ENCODE measurements around the gene TGFBR3. TPM values are rescaled to one million over a fixed set of nuclear protein-coding genes. Genes with fewer than 3 reads are reported as not detected.

Gene TGFBR3
- total RNA-seq, 4 donors from 2014 or later, result 16.3 to 90.0 (median 54.7) TPM

GRCh38 chr1:91826248-91826647, 59.7 kb downstream of the TGFBR3 start:
- H3K27me3 ChIP-seq, result no peaks in the 10 kb centered on the region
- H3K36me3 ChIP-seq, result no peaks in the 10 kb centered on the region
- H3K27ac ChIP-seq, result peak overlapping the region in 1 of 4 donors; percentile 83
- DNase-seq, result no peak
- H3K4me1 ChIP-seq, result peaks cover 0 to 45% (median 0%) of the 10 kb centered on the region in 4 donors
- no peak for TF ChIP-seq POLR2A (IDR thresholded peaks at IDR 0.05)
- TF ChIP-seq CTCF (IDR thresholded peaks at IDR 0.05), result no peak
- no peaks in the 10 kb centered on the region for H3K9me3 ChIP-seq
- H3K4me3 ChIP-seq, result no peak overlapping the region

DNA sequence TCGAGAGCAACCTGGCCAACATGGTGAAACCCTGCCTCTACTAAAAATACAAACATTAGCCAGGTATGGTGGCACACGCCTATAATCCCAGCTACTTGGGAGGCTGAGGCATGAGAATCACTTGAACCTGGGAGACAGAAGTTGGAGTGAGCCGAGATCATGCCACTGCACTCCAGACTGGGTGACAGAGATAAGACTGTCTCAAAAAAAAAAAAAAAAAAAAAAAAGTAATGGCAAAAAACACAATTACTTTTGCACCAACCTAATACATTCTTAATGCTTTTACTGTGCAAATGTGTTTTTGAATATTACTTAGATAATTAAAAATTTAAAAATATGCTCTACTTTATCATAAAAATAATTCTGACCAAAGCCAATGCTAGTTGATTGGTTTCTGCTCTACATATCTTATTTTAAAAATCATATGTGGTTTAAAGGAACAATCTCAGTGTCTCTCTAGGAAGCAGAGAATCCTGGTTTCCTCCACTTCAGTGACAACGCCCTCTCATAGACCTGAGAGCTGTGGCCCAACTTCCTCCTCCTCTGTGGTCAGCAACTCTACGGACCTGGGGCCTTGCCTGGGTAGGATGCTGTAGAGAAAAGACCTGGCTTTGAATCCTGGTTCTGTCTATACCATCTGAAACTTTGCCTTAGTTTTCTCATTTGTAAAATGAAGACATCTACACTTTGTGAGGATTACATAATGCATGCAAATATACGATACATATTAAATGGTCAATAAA, 64.7 kb downstream of the TGFBR3 start:
- H3K4me3 ChIP-seq, result no peak overlapping the region
- no peaks in the 10 kb centered on the region for H3K27me3 ChIP-seq
- H3K27ac ChIP-seq, result no peak overlapping the region
- no peaks in the 10 kb centered on the region for H3K9me3 ChIP-seq
- no peaks in the 10 kb centered on the region for H3K36me3 ChIP-seq
- H3K4me1 ChIP-seq, result peaks cover 0 to 24% (median 0%) of the 10 kb centered on the region in 4 donors
- no peak for TF ChIP-seq POLR2A (IDR thresholded peaks at IDR 0.05)
- TF ChIP-seq CTCF (IDR thresholded peaks at IDR 0.05), result no peak
- DNase-seq, result no peak

DNA sequence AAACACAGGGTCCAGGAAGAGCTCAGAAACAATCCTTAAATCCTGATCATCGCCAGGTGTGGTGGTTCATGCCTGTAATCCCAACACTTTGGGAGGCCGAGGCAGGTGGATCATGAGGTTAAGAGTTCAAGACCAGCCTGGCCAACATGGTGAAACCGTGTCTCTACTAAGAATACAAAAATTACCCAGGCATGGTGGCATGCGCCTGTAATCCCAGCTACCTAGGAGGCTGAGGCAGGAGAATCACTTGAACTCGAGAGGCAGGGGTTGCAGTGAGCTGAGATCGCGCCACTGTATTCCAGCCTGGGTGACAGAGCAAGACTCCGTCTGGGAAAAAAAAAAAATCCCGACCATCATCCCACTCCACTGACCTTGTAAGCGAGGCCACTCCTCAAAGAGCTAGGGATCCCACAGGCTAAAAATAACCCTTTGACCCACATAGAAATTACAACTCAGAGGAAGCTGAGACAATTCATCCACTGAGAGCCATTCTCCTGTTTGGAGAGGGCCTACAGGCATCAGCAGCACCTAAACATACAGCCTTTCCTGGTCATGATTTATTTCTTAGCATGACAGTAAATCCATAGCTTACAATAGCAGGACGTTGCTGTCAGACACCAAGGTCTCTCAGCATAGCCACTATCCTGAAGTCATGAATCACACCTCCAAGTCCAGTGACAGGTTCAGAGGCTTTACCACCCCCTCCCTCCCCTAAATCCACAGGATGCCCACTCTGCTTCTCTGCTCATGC, 66.7 kb downstream of the TGFBR3 start:
- no peaks in the 10 kb centered on the region for H3K9me3 ChIP-seq
- no peaks in the 10 kb centered on the region for H3K27me3 ChIP-seq
- no peak for DNase-seq
- H3K4me3 ChIP-seq, result no peak overlapping the region
- TF ChIP-seq CTCF (IDR thresholded peaks at IDR 0.05) (no peak), POLR2A (IDR thresholded peaks at IDR 0.05) (no peak)
- no peaks in the 10 kb centered on the region for H3K36me3 ChIP-seq
- peaks cover 0 to 24% (median 0%) of the 10 kb centered on the region in 4 donors for H3K4me1 ChIP-seq
- peak overlapping the region in 1 of 4 donors; percentile 22 for H3K27ac ChIP-seq

DNA sequence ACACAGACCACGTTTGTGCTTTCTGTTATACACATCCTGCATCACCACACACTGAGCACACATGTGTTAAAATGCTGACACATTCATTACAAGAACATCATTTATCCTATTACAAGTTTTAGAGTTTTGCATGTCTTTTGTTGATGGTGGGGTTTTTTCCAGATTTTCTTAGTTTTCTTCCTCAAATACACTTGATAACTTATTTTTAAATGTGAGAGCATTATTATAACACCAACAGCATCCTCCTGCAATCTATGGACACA, 67.3 kb downstream of the TGFBR3 start:
- DNase-seq, result no peak
- peak overlapping the region in 1 of 4 donors; percentile 5 for H3K27ac ChIP-seq
- TF ChIP-seq POLR2A (IDR thresholded peaks at IDR 0.05) (no peak), CTCF (IDR thresholded peaks at IDR 0.05) (no peak)
- no peak overlapping the region for H3K4me3 ChIP-seq
- no peaks in the 10 kb centered on the region for H3K36me3 ChIP-seq
- peaks cover 0 to 24% (median 0%) of the 10 kb centered on the region in 4 donors for H3K4me1 ChIP-seq
- no peaks in the 10 kb centered on the region for H3K9me3 ChIP-seq
- no peaks in the 10 kb centered on the region for H3K27me3 ChIP-seq

- DNase-seq, result no peak
Observed at GRCh38 chr1:91817211-91817905, 68.6 kb downstream of the TGFBR3 start.

More at GRCh38 chr1:91817211-91817905, 68.6 kb downstream of the TGFBR3 start:
- H3K4me1 ChIP-seq, result peaks cover 0 to 24% (median 0%) of the 10 kb centered on the region in 4 donors
- no peaks in the 10 kb centered on the region for H3K27me3 ChIP-seq
- H3K9me3 ChIP-seq, result no peaks in the 10 kb centered on the region
- H3K27ac ChIP-seq, result peak overlapping the region in 1 of 4 donors; percentile 31
- H3K36me3 ChIP-seq, result no peaks in the 10 kb centered on the region
- H3K4me3 ChIP-seq, result no peak overlapping the region
- no peak for TF ChIP-seq CTCF (IDR thresholded peaks at IDR 0.05)
- TF ChIP-seq POLR2A (IDR thresholded peaks at IDR 0.05), result no peak

Data from Peyer's patch (tissue), 4 donors.